Neural progenitor cell (in vitro differentiated cells): ENCODE data around the gene S100A5. TPM values are rescaled to one million over a fixed set of nuclear protein-coding genes. Genes with fewer than 3 reads are reported as not detected.

Source experiments
- DNase-seq: peaks from one replicate; pipeline ENCODE4 v3.0.0-alpha.2; 2016; ENCODE audit warnings: low spot score
- H2AFZ ChIP-seq: fragments of 200-600 bp; sonication (generic); replicated peaks from 2 replicates; pipeline ENCODE4 v1.6.1; 2016; ENCODE audit warnings: antibody characterized with exemption
- H3F3A ChIP-seq: fragments of 200-600 bp; sonication (generic); 2 replicates; pipeline ENCODE4 v1.6.1; 2016; ENCODE audit warnings: antibody characterized with exemption, low read depth
- H3K27ac ChIP-seq: fragments of 200-600 bp; sonication (generic); 2 replicates; pipeline ENCODE4 v1.5.1; 2016; ENCODE audit warnings: mild to moderate bottlenecking
- H3K27me3 ChIP-seq: fragments of 200-600 bp; sonication (generic); 2 replicates; pipeline ENCODE4 v1.6.1; 2016; ENCODE audit warnings: mild to moderate bottlenecking, moderate library complexity
- H3K36me3 ChIP-seq: fragments of 200-600 bp; sonication (generic); 2 replicates; pipeline ENCODE4 v1.5.1; 2016
- H3K4me1 ChIP-seq: fragments of 200-600 bp; sonication (generic); 2 replicates; pipeline ENCODE4 v1.6.1; 2016; ENCODE audit warnings: mixed run types
- H3K4me2 ChIP-seq: fragments of 200-600 bp; sonication (generic); 2 replicates; pipeline ENCODE4 v1.6.1; 2016
- H3K4me3 ChIP-seq: fragments of 200-600 bp; sonication (generic); 2 replicates; pipeline ENCODE4 v1.5.1; 2016
- H3K79me2 ChIP-seq: fragments of 200-600 bp; sonication (generic); 2 replicates; pipeline ENCODE4 v1.6.1; 2016; ENCODE audit warnings: low read depth
- H3K9ac ChIP-seq: fragments of 200-600 bp; sonication (generic); 2 replicates; pipeline ENCODE4 v1.6.1; 2016
- H3K9me3 ChIP-seq: fragments of 200-600 bp; sonication (generic); 2 replicates; pipeline ENCODE4 v1.5.1; 2016; ENCODE audit warnings: low read depth
- H4K20me1 ChIP-seq: fragments of 200-600 bp; sonication (generic); 2 replicates; pipeline ENCODE4 v1.6.1; 2016; ENCODE audit warnings: low read depth
- H3K27ac Mint-ChIP-seq: 3 replicates; pipeline ENCODE4 v1.8.0; 2021; ENCODE audit warnings: mixed read lengths
- H3K27me3 Mint-ChIP-seq: 2 replicates; pipeline ENCODE4 v1.8.0; 2022; ENCODE audit warnings: low read depth, mild to moderate bottlenecking, inconsistent platforms, moderate library complexity, mixed read lengths; ENCODE audit not compliant: insufficient read depth
- H3K36me3 Mint-ChIP-seq: 3 replicates; pipeline ENCODE4 v1.8.0; 2021; ENCODE audit warnings: mixed read lengths
- H3K4me1 Mint-ChIP-seq: 3 replicates; pipeline ENCODE4 v1.8.0; 2021; ENCODE audit warnings: mixed read lengths
- H3K4me3 Mint-ChIP-seq: 3 replicates; pipeline ENCODE4 v1.8.0; 2021; ENCODE audit warnings: mild to moderate bottlenecking, moderate library complexity, mixed read lengths
- H3K9me3 Mint-ChIP-seq: 3 replicates; pipeline ENCODE4 v1.8.0; 2020; ENCODE audit warnings: mixed read lengths
- CTCF ChIP-seq: fragments of 200-600 bp; sonication (generic); IDR thresholded peaks from 2 replicates; pipeline ENCODE4 v1.5.1; 2017; ENCODE audit warnings: antibody characterized with exemption, mild to moderate bottlenecking
- EZH2 ChIP-seq: fragments of 200-600 bp; sonication (generic); IDR thresholded peaks from 2 replicates; pipeline ENCODE4 v1.6.1; 2017; ENCODE audit warnings: antibody characterized with exemption, mild to moderate bottlenecking, moderate library complexity
- EZH2phosphoT487 ChIP-seq: fragments of 200-600 bp; sonication (generic); IDR thresholded peaks from 2 replicates; pipeline ENCODE4 v1.6.1; 2017; ENCODE audit warnings: antibody characterized with exemption
- total RNA-seq: library from RNA; depleted of rRNA; stranded (reverse); fragments of >200 nt; gene quantifications from 2 replicates; pipeline ENCODE4 v1.2.3, GENCODE V29; 2015; ENCODE audit warnings: low replicate concordance

S100A5 gene
- total RNA-seq, 1 donor from 2014 or later: not detected

DNA sequence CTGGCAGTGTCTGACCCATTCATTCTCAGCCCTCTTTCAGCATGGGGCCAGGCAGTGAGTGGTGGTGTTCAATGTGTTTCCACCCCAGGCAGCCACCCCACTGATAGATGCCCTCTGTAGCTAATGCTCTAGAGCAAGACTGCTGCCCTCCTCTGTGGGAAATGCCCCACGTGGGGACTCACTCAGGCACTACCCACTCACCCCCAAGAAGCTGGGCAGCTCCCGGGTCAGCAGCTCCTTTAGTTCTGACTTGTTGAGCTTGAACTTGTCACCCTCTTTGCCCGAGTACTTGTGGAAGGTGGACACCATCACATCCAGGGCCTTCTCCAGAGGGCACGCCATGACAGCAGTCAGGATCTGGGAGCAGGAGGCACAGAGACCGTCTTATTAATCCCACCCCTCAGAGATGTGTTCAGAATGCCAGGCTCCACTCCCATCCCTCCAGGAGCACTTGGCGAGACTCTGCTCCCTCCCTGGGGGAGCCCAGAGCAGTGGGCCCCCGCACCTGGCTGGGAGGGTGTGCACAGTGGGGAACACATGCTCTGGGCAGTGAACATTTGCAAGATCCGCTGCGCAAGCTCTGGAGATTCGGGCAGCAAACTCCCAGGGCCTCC lies 3.8 kb upstream of the S100A5 start:
- Histone ChIP-seq H3K27ac (no peak overlapping the region), H3K4me2 (peak overlapping the region; percentile 52), H3K4me3 (no peak overlapping the region), H4K20me1 (no peaks in the 10 kb centered on the region), H3K79me2 (no peaks in the 10 kb centered on the region), H3K27me3 (no peaks in the 10 kb centered on the region), H3K9ac (no peak overlapping the region), H3F3A (no peaks in the 10 kb centered on the region), H3K36me3 (no peaks in the 10 kb centered on the region), H2AFZ (peak overlapping the region; percentile 17), H3K4me1 (peaks cover 30% of the 10 kb centered on the region), H3K9me3 (no peaks in the 10 kb centered on the region)
- H3K36me3 Mint-ChIP-seq: no peaks in the 10 kb centered on the region
- peaks cover 19% of the 10 kb centered on the region for H3K27me3 Mint-ChIP-seq
- peaks cover 4% of the 10 kb centered on the region for H3K9me3 Mint-ChIP-seq
- TF ChIP-seq CTCF (no peak), EZH2 (no peak), EZH2phosphoT487 (no peak)
- peaks cover 75% of the 10 kb centered on the region for H3K4me1 Mint-ChIP-seq
- peak overlapping the region; percentile 55 for H3K4me3 Mint-ChIP-seq
- no peak for DNase-seq
- peak overlapping the region; percentile 97 for H3K27ac Mint-ChIP-seq

GRCh38 chr1:153543736-153544135 lies 3.0 kb upstream of the S100A5 start:
- Histone ChIP-seq H3K4me2 (no peak overlapping the region), H3K9ac (no peak overlapping the region), H3K27me3 (no peaks in the 10 kb centered on the region), H3K36me3 (no peaks in the 10 kb centered on the region), H3K27ac (no peak overlapping the region), H3K79me2 (no peaks in the 10 kb centered on the region), H3K4me1 (peaks cover 30% of the 10 kb centered on the region), H4K20me1 (no peaks in the 10 kb centered on the region), H2AFZ (no peak overlapping the region), H3K9me3 (no peaks in the 10 kb centered on the region), H3K4me3 (no peak overlapping the region), H3F3A (no peaks in the 10 kb centered on the region)
- H3K36me3 Mint-ChIP-seq: no peaks in the 10 kb centered on the region
- TF ChIP-seq CTCF (no peak), EZH2 (no peak), EZH2phosphoT487 (no peak)
- H3K9me3 Mint-ChIP-seq: peaks cover 4% of the 10 kb centered on the region
- H3K4me3 Mint-ChIP-seq: no peak overlapping the region
- peaks cover 67% of the 10 kb centered on the region for H3K4me1 Mint-ChIP-seq
- no peak overlapping the region for H3K27ac Mint-ChIP-seq
- no peak for DNase-seq
- peaks cover 21% of the 10 kb centered on the region for H3K27me3 Mint-ChIP-seq

GRCh38 chr1:153542956-153543711 lies 2.4 kb upstream of the S100A5 start:
- Histone ChIP-seq H3K36me3 (no peaks in the 10 kb centered on the region), H3K9ac (no peak overlapping the region), H2AFZ (no peak overlapping the region), H3K4me2 (no peak overlapping the region), H3K4me1 (peaks cover 33% of the 10 kb centered on the region), H3K4me3 (no peak overlapping the region), H3K27me3 (no peaks in the 10 kb centered on the region), H3K9me3 (no peaks in the 10 kb centered on the region), H3K27ac (no peak overlapping the region), H4K20me1 (no peaks in the 10 kb centered on the region), H3F3A (no peaks in the 10 kb centered on the region), H3K79me2 (no peaks in the 10 kb centered on the region)
- TF ChIP-seq EZH2phosphoT487 (no peak), EZH2 (no peak), CTCF (no peak)
- Mint-ChIP-seq H3K9me3 (peaks cover 4% of the 10 kb centered on the region), H3K36me3 (no peaks in the 10 kb centered on the region), H3K27me3 (peaks cover 17% of the 10 kb centered on the region), H3K4me3 (no peak overlapping the region), H3K27ac (peak overlapping the region; percentile 81), H3K4me1 (peaks cover 65% of the 10 kb centered on the region)
- DNase-seq: no peak
